ENCODE data around the gene GLRX5. TPM values are rescaled to one million over a fixed set of nuclear protein-coding genes. Genes with fewer than 3 reads are reported as not detected.

The GLRX5 gene
- total and polyA plus RNA-seq, 10 donors: 18.2 to 48.4 (median 28.2) TPM

DNA sequence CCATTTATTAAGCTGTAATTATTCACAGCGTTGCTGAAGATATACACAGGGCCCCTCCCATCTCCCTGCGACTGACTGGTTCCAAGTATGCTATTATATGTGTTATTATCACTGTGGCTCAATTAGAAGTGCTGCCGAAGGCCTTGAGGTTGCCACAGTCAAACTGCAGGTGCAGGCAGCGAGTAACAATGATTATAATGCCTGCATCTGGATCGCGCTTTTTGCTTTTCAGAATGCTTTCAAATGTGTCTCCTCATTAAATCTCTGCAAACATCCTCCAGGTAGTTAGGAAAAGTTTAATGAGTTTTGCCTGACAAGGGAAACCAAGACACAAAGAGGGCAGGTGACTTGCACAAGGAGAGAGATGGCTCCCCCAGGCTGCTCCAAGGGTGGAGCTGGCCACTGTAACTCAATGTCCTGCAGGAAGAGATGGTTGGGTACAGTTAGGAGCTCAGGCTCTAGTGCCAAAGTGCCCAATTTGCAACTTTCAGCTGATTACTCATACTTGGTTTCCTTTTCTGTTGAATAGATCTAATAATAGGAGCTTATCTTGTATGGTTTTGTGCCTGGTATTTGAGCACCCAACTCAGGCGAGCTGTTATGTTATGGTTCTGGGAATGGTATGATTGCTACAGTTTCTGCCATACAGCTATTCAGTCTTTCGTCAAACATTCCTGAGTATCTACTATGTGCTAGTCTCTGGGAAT is 16.7 kb upstream of the GLRX5 start:
- Histone ChIP-seq H3K4me1 (peaks cover 57 to 98% (median 86%) of the 10 kb centered on the region in 6 donors), H3K27me3 (replicated peaks in 1 of 7) (no peaks in the 10 kb centered on the region), H3K9me3 (no peaks in the 10 kb centered on the region), H3K4me3 (peak overlapping the region in 1 of 8 donors; percentile 16), H3K36me3 (no peaks in the 10 kb centered on the region), H3K27ac (peak overlapping the region; percentile 67 to 97 (median 93))
- TF ChIP-seq POLR2AphosphoS5 (IDR thresholded peaks at IDR 0.05) (peak in 1 of 3 donors; percentile 53), POLR2A (IDR thresholded peaks at IDR 0.05) (no peak)
- DNase-seq: peak; percentile 58
- WGBS, 5 donors: 36 to 56% (median 45%) methylated on average over 8 of the region's 8 CpGs
- intact Hi-C loops (cut with DNase I; ENCODE audit: low total_unique reads): no loop called here

DNA sequence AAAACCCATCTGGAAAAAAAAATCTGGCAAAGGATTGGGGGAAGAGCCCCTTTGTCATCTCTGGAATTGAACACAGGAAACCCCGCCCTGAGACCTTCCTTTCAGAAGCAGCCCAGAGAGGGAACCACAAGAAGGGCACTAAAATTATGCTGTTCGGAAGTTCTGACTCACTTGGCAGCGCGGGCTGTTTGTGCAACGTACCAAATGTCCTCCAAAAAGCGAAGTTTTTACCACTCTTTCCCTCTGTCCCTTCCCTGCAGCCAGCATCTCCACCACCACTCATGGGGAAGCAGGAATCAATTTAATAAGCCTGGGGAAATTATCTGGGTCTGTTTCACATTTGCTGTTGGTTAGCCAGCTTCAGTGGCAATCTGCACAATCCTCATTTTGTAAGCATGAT is 15.2 kb upstream of the GLRX5 start:
- H3K4me3 ChIP-seq: peak overlapping the region in 3 of 8 donors; percentile 5 to 47 (median 6)
- WGBS, 5 donors: 3 to 11% (median 5%) methylated on average over 6 of the region's 6 CpGs
- TF ChIP-seq POLR2AphosphoS5 (IDR thresholded peaks at IDR 0.05) (peak in 1 of 3 donors; percentile 87), POLR2A (IDR thresholded peaks at IDR 0.05) (no peak)
- TF ChIP-seq, protein P1, sequence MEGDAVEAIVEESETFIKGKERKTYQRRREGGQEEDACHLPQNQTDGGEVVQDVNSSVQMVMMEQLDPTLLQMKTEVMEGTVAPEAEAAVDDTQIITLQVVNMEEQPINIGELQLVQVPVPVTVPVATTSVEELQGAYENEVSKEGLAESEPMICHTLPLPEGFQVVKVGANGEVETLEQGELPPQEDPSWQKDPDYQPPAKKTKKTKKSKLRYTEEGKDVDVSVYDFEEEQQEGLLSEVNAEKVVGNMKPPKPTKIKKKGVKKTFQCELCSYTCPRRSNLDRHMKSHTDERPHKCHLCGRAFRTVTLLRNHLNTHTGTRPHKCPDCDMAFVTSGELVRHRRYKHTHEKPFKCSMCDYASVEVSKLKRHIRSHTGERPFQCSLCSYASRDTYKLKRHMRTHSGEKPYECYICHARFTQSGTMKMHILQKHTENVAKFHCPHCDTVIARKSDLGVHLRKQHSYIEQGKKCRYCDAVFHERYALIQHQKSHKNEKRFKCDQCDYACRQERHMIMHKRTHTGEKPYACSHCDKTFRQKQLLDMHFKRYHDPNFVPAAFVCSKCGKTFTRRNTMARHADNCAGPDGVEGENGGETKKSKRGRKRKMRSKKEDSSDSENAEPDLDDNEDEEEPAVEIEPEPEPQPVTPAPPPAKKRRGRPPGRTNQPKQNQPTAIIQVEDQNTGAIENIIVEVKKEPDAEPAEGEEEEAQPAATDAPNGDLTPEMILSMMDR (IDR thresholded peaks at IDR 0.05 in 8 of 11, conservative IDR thresholded peaks at IDR 0.05 in 3 of 11): peak in 1 of 11 experiments; percentile 13
- no peaks in the 10 kb centered on the region for H3K27me3 ChIP-seq (replicated peaks in 1 of 7)
- intact Hi-C loops (cut with DNase I; ENCODE audit: low total_unique reads): no loop called here
- H3K27ac ChIP-seq: peak overlapping the region; percentile 67 to 97 (median 93)
- H3K36me3 ChIP-seq: no peaks in the 10 kb centered on the region
- peaks cover 57 to 98% (median 86%) of the 10 kb centered on the region in 6 donors for H3K4me1 ChIP-seq
- peak; percentile 87 for DNase-seq
- no peaks in the 10 kb centered on the region for H3K9me3 ChIP-seq

- Histone ChIP-seq H3K36me3 (no peaks in the 10 kb centered on the region), H3K27me3 (replicated peaks in 1 of 7) (no peaks in the 10 kb centered on the region), H3K4me3 (peak overlapping the region in 3 of 8 donors; percentile 5 to 47 (median 6)), H3K4me1 (peaks cover 51 to 98% (median 82%) of the 10 kb centered on the region in 6 donors), H3K9me3 (no peaks in the 10 kb centered on the region), H3K27ac (peak overlapping the region; percentile 67 to 97 (median 93))
- WGBS, 5 donors: 51 to 63% (median 58%) methylated on average over 3 of the region's 3 CpGs
- TF ChIP-seq POLR2A (IDR thresholded peaks at IDR 0.05) (no peak), POLR2AphosphoS5 (IDR thresholded peaks at IDR 0.05) (no peak)
- TF ChIP-seq, protein P1 (IDR thresholded peaks at IDR 0.05 in 8 of 11, conservative IDR thresholded peaks at IDR 0.05 in 3 of 11): no peak
- no peak for DNase-seq
- intact Hi-C loops (cut with DNase I; ENCODE audit: low total_unique reads): no loop called here
These were observed 14.5 kb upstream of the GLRX5 start for GRCh38 chr14:95520346-95520745.

DNA sequence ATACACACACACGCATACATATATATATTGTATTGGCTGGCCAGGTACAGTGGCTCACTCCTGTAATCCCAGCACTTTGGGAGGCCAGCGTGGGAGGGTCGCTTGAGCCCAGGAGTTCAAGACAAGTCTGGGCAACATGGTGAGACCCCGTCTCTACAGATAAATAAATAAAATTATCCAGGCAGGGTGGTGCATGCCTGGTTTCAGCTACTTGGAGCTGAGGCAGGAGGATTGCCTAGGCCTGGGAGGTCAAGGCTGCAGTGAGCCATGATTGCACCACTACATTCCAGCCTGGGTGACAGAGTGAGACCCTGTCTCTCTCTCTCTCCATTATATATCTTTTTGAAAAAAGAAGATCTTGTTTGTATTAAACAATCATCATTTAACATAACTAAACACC is 13.8 kb upstream of the GLRX5 start:
- peak overlapping the region in 2 of 8 donors; percentile 95 to 97 for H3K27ac ChIP-seq
- H3K4me3 ChIP-seq: no peak overlapping the region
- H3K36me3 ChIP-seq: no peaks in the 10 kb centered on the region
- no peak for TF ChIP-seq POLR2AphosphoS5 (IDR thresholded peaks at IDR 0.05)
- no peak for TF ChIP-seq POLR2A (IDR thresholded peaks at IDR 0.05)
- TF ChIP-seq, protein P1 (IDR thresholded peaks at IDR 0.05 in 8 of 11, conservative IDR thresholded peaks at IDR 0.05 in 3 of 11): no peak
- peaks cover 45 to 97% (median 78%) of the 10 kb centered on the region in 6 donors for H3K4me1 ChIP-seq
- no peaks in the 10 kb centered on the region for H3K27me3 ChIP-seq (replicated peaks in 1 of 7)
- H3K9me3 ChIP-seq: no peaks in the 10 kb centered on the region
- WGBS, 5 donors: 90 to 98% (median 92%) methylated on average over 4 of the region's 4 CpGs
- intact Hi-C loops (cut with DNase I; ENCODE audit: low total_unique reads): no loop called here
- no peak for DNase-seq

Measured in spleen (tissue), 11 donors.